CD4-positive, alpha-beta T cell treated with Interleukin-4 for 1 hour (primary cell): ENCODE data around the gene ARHGAP4.

Experiments used
- DNase-seq, 2 donors: peaks; one replicate each; pipeline ENCODE4 v3.0.0-alpha.2; 2020 to 2022

Gene ARHGAP4

DNA sequence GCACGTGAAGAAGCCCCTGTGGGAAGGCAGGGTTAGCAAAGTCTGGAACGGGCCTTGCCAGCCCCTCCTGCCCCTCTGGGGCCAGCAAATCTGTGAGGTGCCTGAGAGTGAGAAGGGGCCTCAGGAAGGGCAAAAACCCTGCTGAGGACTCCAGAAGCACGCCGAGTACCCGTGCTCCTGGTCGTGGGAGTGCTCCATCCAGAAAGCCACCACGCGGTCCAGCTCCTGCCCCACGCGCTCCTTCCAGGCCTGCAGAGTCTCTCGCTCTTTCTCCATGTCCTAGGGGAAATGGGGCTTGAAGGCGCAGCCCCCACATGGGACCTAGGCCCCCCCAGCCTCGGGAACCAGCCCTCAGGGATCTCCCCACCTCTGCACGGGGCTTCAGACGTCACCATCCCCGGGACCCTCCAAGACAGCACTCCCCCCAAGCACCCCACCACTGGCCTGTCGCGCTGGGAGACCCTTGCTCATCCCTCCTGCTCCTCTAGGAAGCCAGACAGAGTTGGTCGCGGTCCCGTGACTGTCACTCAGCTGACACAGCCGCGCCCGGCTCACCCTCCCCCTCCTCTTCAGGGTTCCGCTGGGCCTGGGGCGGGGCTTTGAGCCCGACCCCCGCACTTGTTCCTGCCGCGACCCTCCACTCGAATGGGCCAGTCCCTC is 18.2 kb upstream of the ARHGAP4 start, which contains the start of gene RENBP:
TSS of gene RENBP (minus strand) at position 504 of the 660 bp plus-strand sequence. CDS start at position 471, 33 bp downstream.
- DNase-seq, result peak; percentile 40 to 58

DNA sequence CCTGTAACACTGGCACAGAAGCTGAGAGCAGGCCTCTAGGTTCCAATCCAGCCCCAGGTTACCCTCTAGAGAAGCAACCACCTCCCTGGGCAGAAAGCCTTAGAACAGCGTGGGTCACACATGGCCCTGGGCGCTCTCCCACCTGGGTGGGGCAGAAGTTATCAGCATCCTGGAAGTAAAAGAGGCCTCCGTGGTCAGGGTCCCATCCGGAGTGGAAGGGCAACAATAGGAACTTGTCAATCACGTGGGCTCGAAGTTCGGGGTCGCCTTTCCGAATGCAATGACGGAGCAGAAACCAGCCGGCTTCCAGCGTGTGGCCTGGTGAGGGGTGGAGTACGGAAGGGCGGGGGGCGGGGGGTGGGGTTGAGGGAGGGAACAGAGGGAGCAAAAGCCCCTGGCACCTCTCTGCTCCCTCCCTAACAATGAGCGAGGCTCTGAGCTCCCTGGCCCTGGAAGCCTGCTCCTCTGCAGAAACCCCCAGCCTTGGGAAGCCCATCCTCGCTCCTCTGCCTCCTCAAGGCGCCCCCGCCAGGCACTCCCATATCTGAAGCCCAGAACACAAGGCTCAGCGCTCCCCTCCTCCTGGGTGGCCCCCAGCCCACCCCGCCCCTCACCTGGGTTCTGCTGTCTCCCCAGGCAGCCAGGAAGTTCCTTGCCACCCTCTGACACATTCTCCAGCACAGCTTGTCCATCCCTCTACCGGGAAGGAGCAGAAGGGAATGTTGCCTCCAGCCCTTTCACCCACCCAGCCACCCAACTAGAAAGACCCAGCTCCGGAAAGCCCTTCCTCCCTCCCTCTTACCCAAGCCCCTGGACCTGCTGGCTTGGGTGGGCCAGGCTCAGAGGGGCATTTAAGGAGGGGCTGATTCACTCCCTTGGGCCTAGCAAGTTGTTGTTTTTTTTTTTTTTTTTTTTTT is 15.5 kb upstream of the ARHGAP4 start:
- no peak for DNase-seq

DNA sequence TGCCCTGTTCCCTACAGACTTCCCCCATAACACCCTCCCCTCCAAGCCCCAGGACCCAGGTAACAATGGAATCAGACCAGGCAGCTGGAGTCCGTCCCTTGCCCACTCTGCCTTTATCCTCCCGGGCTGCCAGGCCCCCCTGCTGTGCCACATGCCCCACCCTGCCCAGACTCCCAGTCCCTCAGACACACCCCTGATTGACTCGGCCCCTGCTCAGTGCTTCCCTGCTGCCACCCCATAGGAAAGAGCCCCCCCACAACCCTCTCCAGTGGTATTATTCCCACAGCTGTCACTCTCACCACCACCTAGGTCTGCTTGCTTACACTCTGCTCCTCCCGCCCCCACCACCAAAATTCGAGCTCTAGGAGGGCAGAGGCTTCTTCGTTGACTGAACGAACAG is 13.5 kb upstream of the ARHGAP4 start:
- DNase-seq, result no peak

DNA sequence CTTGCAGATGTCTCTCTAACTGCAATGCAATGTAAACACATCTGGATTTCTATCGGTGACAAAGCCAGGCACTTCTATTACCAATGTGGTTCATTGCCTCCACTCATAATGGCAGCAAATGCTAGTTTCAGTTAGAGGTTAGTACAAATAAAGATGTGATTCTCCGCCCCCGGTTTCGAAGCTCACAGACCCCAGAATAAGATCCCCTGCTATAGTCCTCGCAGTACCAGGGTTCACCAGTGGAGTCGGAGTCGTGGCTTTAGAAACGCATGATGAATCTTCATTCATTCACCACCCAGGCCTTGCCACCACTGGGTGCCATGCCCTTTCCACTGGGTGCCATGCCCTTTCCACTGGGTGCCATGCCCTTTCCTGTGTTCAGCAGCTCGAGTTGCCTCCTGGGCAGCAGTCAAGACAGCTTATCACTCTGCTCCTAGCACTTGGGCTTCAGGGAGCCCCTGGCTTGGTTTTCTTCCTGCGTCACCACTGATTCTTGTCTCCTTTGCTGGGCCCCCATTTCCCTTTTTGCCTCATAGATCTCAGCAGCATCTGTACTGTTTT is 12.2 kb upstream of the ARHGAP4 start:
- no peak for DNase-seq

DNA sequence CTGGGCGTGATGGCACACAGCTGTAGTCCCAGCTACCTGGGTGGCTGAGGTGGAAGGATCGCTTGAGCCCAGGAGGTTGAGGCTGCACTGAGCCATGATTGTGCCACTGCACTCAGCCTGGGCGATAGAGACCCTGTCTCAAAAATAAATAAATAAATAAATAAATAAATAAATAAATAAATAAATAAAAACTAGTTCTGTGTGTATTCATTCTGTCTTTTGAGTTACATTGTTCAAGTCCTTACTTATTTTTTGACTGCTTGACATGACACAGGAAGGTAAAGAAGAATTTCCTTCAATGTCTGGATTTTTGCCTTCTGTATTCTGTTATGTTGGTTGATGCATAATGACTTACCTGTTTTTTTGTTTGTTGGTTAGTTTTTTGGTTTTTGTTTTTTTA is 11.0 kb upstream of the ARHGAP4 start:
- no peak for DNase-seq

DNA sequence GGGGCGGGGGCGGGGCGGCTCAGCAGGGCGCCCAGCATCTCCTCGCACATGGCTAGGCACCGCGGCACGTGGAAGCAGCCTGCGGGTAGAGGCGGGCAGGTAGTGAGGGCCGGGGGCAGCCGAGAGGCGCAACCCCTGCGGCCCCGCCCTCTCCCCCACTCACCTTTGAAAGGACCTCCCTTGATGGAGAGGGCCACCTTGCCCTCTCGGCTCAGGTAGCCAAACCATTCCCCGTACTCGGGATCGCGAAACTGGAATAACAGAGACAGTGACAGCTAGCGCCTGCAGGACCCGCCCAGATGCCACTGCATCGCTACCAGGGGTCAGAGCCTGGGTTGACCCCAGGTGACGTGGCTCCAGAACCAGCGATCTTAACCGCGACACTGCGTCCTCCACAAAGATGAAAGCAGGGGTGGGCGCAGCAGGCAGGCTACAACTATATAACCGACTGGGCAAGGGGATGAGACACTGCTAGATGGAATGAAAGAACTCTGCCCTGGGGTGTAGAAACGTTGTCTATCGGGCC is 9.3 kb upstream of the ARHGAP4 start:
- DNase-seq, result no peak

DNA sequence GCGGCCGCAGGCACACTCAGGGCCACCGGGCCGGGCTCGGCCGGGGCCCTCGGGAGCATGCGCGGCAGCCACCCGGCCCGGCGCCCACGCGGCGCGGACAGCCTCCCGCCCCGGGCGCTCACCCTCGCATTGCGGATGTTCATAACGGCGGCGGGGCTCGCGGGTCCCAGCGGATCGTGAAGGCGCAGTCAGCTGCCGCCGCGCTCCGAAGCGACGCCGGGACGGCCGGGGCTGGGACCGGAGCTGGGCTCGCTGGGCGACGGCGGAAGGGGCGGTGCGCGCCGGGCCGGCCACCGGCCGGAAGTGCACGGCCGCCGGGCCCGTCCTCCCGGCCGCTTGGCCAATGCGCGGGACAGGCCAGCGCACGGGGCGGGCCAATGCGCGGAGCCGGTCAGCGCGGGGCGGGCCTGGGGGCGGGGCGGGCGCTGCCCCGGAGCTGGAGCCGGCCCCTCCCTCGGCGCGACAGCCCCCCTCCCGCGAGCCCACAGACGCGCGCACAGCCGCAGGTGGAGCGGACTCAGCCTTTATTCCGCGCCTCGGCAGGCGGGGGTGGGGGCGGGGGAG is 8.8 kb upstream of the ARHGAP4 start, which contains the start of gene NAA10:
TSS of gene NAA10 (minus strand) at position 276 of the 564 bp plus-strand sequence. CDS start at position 143, 133 bp downstream.
- peak; percentile 62 to 70 for DNase-seq

DNA sequence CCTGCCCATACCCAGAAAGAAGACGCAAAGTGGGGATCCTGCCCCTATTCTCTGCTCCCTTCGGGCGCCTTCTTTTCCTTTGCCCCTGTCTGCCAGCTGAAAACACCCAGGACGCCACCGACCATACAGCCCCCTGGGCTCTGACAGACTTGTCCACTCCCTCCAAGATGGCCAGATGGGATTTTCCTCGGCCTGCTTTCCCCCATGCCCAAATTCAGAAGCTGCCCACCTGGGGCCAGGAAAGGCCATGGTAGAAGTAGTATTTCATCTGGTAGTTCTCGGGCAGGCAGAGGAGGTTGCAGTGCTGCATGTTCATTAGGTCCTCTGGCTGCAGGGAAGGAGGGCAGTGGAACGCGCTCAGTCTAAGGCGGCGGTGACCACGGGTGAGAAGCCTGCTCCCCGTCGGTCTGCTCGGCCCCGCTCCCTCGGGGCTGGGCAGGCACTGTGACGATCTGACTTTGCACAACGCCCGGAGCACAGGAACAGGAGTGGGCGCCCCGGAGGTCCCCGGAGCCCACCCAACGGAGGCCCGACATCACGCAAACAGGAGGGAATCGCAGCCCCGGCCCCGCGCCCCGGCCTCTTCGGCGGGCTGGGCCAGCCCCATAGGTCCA is 8.2 kb upstream of the ARHGAP4 start:
- DNase-seq, result no peak

DNA sequence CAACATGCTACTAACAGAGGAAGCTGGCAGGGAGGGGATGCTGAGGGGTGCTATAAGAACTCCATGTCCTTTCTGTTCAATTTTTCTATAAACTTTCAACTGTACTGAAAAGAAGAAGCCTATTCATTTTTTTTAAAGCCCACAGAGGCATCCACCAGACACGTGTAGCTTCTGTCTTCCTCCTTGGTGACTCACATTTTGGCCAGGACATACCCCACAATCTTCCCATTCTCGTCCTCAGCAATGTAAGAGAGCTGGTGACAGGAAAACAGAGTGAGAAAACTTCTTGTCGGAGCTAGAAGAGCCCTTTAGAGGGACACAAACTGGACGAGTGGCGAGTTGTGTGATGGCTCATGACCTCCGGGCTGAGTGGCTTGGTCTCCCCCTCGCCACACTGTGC is 7.7 kb upstream of the ARHGAP4 start:
- no peak for DNase-seq

DNA sequence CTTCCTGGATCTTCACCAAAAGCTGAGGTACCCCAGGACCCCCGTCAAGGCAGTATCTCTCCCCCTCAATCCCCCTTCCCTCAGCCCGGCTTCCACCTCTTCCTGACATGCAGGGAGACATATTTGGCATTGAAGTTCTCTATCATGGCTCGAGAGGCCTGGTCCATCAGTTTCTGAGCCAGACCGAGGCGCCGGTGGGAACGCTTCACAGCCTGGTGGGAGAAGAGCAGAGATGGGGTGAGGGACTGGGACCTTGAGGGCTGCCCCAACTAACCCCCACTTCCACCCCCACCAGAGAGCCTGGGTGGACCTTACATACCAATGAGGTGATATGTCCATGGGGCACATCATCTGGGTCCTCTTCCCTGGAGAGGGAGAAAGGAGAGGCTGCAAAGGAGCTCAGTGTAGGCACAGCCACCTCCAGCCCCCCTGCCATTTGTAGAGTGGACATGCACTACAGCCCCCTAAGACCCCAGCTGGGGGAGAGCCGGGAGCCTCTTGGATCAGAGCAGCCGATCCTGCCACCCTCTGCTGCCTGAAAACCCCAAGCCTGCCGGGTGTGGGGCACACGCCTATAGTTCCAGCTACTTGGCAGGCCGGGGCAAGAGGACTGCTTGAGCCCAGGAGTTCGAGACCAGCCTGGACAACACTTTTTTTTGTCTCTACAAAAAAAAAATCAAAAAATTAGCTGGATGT is 6.3 kb upstream of the ARHGAP4 start:
- DNase-seq, result no peak

DNA sequence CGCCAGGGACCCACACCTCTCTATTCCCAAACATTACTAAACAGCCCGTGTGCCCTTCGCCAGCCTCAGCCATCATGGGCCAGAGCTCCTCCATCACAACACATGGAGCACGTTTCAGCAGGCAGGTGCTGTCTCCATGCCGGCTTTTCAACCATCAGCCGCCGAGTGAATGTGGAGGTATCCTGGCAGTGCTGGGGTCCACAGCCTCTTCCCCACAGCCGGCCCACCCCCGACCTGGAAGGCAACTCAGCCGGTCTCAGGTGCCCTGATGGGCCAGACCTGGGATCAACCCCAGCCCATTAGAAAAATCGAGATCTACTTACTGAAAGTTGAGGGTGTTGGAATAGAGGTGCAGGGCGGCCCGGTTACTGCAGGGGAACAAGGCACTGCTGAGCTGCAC is 5.7 kb upstream of the ARHGAP4 start:
- DNase-seq, result no peak

DNA sequence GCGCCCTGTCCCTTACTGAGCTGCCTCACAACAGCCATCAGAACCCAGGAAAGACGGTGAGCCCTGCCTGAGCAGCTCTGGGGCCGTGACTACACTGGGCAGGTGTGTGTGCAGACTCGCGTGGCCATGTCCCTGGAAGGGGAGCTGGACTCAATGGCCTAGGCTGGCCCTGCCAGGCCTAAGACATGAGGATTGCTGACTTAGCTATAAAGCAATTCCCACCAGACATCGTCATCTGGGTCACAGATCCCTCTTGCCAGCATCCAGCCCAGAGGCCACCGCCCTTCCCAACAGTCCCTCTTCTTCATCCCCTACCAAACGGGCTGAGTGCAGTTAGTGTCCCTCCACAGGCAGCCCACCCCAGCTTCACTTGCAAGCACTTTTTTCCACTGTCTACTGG is 5.1 kb upstream of the ARHGAP4 start:
- no peak for DNase-seq

DNA sequence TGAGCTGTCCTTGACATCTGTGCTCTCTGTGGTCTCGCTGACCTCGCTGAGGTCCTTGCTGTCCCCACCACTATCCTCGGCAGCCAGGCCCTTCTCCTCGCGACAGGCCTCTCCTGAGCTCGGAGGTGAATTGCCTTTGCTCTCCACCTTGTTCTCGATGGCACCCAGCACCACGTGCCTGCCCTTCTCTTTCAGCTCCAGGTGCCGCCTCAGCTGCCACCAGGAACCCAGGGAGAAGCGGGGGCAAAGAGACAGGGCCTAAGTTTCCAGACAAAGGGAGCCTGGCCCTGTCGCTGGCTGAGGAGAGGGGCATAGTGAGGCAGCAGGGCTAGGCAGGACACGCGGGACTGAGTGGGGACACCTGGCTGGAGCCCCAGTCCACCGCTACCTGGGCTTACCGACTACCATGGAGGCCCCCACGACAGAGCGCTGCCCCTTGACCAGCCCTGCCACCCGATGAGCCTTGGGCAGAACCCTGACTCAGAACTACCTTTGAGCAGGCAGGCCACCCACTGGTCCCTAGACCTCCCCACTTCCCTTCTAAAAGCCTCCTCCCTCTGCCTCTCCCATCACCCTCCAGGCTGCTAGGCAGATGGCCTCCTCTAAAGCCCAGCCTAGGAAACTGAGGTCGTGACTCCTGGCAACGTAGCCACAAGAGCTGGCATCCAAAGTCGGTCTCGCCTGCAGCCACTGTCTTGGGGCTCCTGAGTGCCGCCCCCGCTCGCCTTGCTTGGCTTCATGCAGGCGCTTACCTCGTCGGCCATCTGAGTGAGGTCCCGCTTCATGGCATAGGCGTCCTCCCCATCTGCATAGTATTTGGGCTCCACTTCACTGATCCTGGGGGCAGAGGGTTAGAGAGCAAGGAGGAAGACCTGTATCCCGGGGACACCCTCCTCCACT is 4.2 kb upstream of the ARHGAP4 start:
- DNase-seq, result no peak

DNA sequence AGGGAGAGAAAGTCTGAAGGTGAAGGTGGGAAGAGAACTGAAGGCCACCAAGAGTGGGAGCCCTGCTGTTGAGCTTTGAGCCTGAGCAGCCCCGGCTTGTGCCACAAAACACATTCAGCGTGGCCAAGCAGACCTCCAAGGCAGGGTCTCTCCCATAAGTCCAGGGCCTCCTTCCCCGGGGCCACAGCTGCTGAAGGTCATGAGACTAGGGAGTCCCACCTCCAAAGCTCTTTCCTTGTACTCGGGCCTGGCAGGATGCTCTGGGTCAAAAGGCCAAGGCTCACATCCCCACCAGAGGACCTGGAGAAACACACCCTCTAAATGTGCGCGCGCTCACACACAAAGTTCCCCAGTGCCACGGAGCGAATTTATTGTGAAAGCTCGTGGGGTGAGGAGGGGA is 3.5 kb upstream of the ARHGAP4 start:
- no peak for DNase-seq

DNA sequence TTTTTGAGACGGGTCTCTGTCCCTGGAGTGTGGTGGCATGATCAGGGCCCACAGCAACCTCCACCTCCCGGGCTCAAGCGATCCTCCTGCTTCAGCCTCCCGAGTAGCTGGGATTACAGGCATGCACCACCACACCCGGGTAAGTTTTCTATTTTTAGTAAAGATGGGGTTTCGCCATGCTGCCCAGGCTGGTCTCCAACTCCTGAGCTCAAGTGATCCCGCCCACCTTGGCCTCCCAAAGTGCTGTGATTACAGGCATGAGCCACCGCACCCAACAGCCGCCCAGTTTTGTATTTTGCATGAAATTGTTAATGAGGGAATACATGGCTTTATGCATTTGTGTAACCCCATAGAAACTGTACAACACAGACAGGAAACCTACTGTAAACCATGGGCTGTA is 2.8 kb upstream of the ARHGAP4 start:
- DNase-seq, result no peak

DNA sequence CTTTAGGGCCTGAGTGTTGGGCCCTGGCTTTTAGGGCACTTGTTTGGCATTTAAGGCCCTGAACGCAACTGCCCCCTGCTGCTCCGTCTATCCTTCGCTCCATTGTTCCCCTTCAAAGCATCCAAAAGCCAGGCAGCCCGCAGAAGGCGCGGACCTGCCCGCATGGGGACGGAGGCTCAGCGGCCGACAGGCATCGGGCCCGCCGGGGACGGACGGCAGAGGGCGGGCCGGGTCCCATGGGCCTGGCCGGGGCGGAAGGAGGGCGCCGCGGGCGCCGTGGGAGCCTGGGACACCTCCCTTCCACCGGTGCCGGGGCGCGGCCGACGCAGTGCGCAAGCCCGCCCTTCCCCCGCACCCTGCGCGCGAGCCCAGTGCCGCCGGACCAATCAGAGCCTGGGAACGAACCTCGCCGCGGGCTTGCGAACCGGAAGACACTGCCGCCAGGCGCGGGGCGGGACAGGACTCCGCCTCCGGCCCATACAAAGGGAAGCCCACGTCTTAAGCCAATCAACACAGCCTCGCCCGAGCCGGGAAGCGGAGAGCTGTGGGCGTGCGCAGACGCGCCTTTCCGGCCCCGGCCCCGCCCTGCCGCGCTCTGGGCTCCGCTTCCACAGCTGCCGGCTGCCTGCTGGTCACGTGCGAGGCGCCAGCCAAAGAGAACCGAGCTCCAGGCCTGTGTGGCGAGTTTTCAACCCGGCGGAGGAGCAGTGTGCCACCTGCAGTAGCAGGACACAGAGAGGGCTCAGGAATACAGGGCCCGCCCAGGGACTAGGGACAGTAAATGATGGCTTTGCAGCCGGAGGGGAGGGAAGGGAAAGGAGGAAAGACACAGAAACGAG is 2.1 kb upstream of the ARHGAP4 start:
- DNase-seq, result peak; percentile 95 to 98

DNA sequence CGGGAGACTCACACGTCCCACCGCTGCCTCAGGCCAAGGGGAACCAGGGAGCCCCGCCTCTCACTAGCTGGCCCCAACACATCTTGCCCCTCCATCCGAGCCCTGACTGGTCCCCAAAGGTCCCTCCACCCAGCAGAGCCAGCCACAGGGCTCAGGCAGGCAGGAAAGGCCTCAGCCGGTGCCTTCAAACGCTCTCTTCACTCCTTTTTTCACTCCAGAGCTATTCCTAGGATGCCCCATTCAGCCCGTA is 1.5 kb upstream of the ARHGAP4 start:
- no peak for DNase-seq

DNA sequence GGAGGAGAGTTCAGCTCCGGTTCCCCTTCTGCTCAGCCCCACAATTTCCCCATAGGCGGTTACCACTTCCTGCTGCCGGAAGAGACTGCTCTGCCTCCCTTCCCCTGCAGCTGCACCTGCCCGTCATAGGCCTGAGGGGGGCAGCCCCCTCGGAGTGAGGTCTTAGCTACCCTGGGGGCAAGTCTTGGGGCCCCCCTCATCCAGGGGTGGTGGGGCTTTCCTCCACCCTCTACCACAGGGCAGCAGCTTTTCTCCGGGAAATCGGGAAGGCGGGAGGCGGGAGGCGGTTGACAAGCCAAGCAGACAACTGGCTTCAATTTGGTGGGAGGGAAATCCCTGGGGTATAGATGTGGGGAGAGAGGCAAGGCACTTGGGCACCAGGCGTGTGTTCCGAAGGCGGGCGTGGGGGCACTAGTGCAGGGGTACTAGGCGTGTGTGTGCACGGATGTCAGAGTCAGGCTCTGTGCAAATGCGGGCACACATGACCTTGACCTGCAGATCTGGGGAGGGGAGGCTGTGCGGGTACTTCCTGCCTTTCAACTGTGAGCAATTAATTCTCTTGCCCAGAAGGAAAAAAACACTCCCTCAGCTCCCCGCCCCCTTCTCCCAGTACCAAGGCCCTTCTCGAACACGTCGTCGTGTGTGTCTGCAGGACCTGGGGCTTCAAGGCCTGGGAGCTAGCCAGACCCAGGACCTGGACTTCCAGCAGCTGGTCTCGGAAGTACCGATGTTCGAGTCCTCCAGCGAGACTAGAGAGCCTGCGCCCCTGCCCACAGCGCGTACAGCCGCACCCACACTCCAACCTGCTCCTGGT is 1.0 kb upstream of the ARHGAP4 start:
- DNase-seq, result peak; percentile 82 to 90

DNA sequence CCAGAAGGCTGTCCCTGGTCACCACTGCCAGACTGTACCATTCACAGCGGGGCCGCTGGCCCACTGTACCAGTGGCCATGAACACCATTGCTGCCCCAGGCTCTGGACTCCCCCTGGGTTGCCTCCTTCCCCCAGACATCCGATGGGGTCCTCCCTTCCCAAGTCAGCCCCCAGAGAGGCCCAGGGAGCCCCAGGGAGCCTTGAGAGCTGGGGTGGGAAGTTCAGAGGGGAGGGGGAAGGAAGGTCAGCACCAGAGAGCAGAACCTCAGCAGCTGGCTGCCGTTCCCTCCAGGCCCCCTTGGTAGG is 441 bp upstream of the ARHGAP4 start:
- DNase-seq, result no peak

DNA sequence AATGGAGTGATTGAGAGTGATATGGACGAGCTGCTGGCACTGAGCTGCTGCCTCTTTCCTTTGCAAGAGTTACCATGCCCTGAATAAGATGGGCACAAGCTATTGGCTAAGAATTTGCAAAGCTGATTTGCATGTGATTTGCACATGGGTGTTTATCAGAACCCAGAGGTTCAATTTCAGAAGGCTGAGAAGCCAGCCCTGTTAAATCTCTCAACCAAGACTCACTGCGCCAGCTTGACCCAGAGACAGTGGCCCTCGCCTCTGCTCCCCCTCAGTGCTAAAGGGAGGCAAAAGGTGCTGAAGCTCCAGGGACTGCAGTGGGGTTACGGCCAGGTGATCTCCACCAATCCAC is 701 bp downstream of the ARHGAP4 start:
- DNase-seq, result peak in 1 of 2 donors; percentile 26
